ENCODE measurements around the gene CEACAM21.
"Not testable (repeated sequence)": the region's sequence is repeated elsewhere in the genome, so short reads cannot be mapped to it uniquely, and the experiment has no call there.

Gene CEACAM21

GRCh38 chr19:41549884-41550283, 26.1 kb upstream of the CEACAM21 start:
- DNase-seq = no peak

- DNase-seq = no peak
Measured at GRCh38 chr19:41551212-41551610, 24.8 kb upstream of the CEACAM21 start.

GRCh38 chr19:41551711-41552110, 24.3 kb upstream of the CEACAM21 start:
- no peak for DNase-seq

GRCh38 chr19:41552558-41552957, 23.4 kb upstream of the CEACAM21 start:
- DNase-seq = peak in 1 of 5 experiments; percentile 51

GRCh38 chr19:41553804-41554203, 22.2 kb upstream of the CEACAM21 start:
- DNase-seq = no peak

GRCh38 chr19:41554907-41555306, 21.1 kb upstream of the CEACAM21 start:
- peak in 2 of 5 experiments; percentile 63 to 74 for DNase-seq

GRCh38 chr19:41555748-41556147, 20.2 kb upstream of the CEACAM21 start:
- no peak for DNase-seq

GRCh38 chr19:41563854-41564514, 12.0 kb upstream of the CEACAM21 start:
- peak in 3 of 5 experiments; percentile 38 to 49 (median 47) for DNase-seq

- DNase-seq = no peak
Measured at GRCh38 chr19:41564515-41565378, 11.2 kb upstream of the CEACAM21 start.

GRCh38 chr19:41565379-41565720, 10.6 kb upstream of the CEACAM21 start:
- DNase-seq = no peak

- DNase-seq = no peak
Measured at GRCh38 chr19:41566001-41566400, 10.0 kb upstream of the CEACAM21 start.

GRCh38 chr19:41569481-41570150, 6.3 kb upstream of the CEACAM21 start:
- no peak for DNase-seq

GRCh38 chr19:41570179-41570578, 5.8 kb upstream of the CEACAM21 start:
- no peak for DNase-seq

GRCh38 chr19:41570639-41571112, 5.3 kb upstream of the CEACAM21 start:
- DNase-seq = peak; percentile 67 to 82 (median 78)

GRCh38 chr19:41577144-41577830, 1.3 kb downstream of the CEACAM21 start:
- no peak for DNase-seq

- DNase-seq = no peak
Measured at GRCh38 chr19:41577833-41578232, 1.9 kb downstream of the CEACAM21 start.

- DNase-seq = no peak
Measured at GRCh38 chr19:41578886-41579285, 2.9 kb downstream of the CEACAM21 start.

- not testable (repeated sequence) for DNase-seq
Measured at GRCh38 chr19:41581068-41581467, 5.1 kb downstream of the CEACAM21 start.

- not testable (repeated sequence) for DNase-seq
Measured at GRCh38 chr19:41582577-41583182, 6.7 kb downstream of the CEACAM21 start.

GRCh38 chr19:41584260-41584810, 8.4 kb downstream of the CEACAM21 start:
- DNase-seq = no peak

- no peak for DNase-seq
Measured at GRCh38 chr19:41584931-41585330, 9.0 kb downstream of the CEACAM21 start.

- no peak for DNase-seq
Measured at GRCh38 chr19:41586064-41586463, 10.1 kb downstream of the CEACAM21 start.
